Activated T-cell treated with anti-CD3 and anti-CD28 coated beads for 1 hour (primary cell): ENCODE measurements around the gene OBP2A.

Experiments
- DNase-seq: peaks from one replicate; pipeline ENCODE4 v3.0.0-alpha.2; 2020; ENCODE audit warnings: low read depth

OBP2A gene

DNA sequence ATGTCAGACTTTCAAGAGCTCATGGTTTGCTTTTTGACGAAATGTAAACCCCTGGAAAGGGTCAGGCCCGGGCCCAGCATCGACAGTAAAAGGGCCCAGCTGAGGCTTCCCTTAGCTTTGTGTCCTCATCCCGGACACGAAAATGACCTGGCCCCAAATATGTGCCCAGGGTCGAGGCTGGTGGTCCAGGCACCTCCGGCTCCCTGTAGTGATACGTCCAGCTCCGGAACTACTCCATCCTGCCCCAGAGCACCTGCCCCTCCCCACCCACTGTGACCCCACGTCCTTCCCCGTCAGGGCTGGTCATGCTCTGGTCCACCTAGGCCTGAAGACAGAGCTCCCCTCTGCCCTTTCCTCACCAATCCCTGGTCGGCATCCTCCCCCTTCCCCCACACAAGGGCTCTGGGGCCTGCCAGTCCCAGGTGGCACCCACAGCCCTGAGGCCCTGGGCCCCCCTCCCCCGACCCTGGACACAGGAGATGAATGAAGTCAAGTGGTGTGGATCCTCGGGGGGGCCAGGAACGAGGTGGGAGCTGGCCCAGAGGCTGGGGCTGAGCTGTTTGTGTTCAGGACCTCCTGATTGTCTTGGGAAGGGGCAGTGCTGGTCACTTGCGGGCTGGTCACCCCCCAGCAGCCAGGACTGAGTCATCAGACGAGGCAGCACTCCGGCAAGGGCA is 6.2 kb downstream of the OBP2A start:
- DNase-seq: no peak

DNA sequence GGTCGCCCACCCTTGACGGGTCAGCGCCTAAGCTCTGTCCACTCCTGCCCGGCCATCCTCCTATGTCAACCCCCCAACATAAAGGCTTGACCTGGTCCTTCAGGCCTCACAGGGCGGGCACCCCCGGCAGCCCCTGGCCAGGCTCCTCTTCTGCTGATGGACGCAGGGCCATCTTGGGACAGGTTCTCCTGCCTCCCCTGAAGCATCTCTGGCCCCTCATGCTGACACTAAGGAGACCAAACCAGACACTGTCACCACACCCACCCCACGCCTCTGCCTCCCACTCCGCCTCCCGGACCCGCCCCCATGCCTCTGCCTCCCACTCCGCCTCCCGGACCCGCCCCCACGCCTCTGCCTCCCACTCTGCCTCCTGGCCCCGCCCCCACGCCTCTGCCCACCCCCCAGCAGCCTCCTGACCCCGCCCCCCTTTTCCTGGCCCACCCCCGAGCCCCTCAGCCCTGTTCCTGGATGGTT is 6.8 kb downstream of the OBP2A start:
- DNase-seq: no peak

DNA sequence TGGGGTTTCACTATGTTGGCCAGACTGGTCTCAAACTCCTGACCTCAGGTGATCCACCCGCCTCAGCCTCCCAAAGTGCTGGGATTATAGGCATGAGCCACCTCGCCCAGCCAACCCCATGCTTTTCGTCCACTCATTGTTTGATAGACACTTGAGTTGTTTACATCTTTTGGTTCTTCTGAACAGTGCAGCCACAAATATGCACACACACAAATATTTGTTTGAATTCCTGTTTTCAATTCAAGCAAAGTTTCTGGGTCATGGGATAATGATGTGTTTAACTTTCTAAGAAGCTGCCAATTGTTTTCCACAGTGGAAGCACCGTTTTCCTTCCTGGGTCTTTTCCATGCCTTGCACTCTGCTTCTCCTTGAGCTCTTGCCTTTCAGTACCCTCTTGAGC is 8.8 kb downstream of the OBP2A start:
- DNase-seq: no peak

DNA sequence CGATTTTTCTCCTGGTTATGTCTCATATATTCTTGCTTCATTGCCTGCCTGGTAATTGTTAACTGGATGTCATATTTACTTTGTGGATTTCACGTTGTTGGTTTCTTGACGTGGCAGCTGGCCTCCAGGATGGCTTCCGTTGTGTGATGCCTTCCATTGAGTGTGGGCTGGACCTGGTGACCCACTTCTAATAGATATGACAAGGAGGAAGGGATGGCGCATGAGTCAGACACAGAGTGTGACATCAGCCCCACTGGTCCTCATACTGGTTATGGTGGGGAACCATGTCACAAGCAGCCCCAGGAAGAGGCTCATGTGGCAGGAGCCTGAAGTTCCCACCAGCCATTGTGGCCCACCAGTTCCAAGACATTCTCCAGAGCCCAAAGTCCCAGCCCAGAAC is 9.3 kb downstream of the OBP2A start:
- no peak for DNase-seq

DNA sequence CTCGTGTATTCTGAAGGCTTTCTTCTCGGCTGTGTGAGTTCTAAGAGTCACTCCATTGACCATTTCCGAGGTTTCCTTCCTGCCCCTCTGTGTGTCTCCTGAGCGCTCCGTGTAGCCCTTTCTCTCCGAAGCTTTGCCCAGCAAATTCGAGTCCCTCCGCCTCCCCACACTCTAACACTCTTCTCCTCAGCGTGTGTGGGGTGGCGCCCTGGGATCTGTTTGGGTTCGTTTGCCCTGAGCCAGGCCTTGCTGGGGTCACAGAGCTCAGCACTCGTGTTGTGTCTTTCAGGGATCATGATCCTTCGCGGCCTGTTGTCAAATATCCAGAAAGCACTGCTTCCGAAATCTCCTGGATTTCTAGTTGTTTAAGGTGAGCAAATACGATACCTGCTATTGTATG is 10.0 kb downstream of the OBP2A start:
- no peak for DNase-seq

DNA sequence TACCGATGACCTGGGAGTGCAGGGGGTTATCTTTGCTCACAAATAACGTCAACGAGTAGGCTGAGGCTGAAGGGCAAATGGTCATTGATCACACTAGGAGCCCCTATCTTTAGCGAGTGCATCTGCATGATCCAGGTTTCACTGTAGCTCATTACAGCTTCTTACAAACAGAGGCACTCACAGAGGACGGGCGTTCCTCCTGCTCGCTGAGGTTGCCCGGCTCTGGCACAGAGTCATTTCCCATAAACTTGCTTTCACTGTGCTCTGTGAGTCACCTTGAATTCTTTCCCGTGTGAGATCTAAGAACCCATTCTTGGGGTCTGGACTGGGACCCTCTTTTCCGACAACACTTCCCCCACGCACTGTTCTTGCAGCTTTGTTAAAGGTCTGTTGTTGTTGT is 13.7 kb downstream of the OBP2A start:
- no peak for DNase-seq

DNA sequence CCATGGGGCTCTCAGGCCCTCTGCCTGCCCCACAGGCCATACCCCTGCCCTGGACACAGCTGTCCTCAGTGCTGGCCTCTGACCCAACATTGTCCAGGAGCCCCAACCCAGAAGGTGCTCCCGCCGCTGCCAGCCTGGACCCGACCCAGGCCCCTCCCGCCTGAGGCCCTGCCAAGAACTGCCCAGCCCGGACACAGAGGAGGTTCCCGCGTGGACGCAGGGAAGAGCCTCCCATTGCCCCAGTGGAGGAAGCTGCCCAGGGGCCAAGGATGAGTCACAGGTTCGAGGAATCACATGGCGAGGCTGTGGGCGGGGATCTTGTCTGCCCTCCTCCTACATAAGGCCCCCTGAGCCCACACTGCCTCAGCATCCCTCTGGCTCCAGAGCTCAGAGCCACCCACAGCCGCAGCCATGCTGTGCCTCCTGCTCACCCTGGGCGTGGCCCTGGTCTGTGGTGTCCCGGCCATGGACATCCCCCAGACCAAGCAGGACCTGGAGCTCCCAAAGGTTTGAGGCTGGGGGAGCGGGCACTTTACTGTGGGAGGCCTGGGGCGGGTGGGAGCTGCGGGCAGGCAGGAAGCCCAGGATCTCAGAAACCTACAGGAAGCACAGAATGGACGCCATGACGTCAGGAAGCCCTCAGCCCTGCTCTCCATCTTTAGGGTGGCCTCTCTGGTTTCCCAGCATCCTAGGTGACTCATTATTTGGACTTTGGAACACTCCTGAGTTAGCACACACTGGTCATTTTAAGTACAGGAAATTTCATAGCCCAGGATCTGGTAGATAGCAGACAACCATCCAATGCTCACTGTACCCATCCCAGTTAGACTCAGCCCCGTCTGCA is 15.7 kb downstream of the OBP2A start, which contains the start of gene PAEP:
PAEP (plus strand) TSS at position 366 of the 844 bp plus-strand sequence.
- no peak for DNase-seq

DNA sequence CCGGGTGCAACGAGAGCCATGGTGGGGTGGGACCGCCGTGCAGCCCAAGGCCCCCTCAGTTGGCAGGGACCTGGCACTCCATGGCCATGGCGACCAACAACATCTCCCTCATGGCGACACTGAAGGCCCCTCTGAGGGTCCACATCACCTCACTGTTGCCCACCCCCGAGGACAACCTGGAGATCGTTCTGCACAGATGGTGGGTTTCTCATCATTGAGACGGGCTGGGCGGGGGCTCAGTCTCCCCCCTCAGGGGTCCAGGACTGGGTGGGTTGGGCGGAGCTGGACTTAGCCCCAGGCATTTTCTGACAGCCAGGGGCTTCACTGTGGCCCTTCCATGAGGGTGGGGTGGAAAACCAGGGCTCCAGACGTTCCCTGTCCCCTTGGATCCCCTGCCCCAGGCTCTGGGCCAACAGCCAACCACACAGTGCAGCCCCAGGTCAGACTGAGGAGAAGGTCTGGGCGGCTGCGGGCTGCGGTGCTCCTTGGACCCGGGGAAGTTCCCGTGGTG is 16.4 kb downstream of the OBP2A start:
- DNase-seq: no peak

DNA sequence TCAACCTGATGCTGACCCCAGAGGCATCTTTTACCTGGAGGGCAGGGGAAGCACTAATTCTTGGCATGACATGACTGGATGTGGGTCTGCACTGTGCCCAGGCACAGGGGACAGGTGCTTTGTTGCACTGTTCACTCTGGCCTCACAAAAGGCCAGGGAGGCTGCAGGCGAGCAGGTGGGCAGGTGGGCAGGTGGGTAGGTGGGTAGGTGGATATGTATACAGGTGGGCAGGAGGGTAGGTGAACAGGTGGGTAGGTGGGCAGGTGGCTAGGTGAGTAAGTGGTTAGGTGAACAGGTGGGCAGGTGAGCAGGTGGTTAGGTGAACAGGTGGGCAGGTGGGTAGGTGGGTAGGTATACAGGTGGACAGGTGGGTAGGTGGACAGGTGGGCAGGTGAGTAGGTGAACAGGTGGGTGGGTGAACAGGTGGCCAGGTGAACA is 17.1 kb downstream of the OBP2A start:
- DNase-seq: no peak

DNA sequence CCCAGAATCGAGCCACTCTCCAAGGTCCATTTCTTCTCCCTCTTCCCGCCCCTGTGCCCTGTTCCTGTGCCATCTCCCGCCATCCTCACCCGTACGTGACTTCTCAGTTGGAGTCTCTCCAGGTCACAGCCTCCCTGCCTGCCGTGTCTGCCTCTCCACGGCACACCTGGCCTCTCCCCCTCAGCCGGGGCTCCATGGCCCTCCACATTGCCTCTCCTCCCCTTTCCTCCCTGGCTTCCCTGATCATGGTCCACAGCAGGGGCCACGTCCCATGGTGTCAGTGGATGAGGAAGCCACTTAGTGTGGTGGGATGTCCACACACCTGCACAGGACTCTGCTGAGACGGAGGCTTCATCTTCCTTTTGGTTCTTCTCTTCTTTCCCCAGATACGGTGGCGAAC is 17.9 kb downstream of the OBP2A start:
- no peak for DNase-seq

DNA sequence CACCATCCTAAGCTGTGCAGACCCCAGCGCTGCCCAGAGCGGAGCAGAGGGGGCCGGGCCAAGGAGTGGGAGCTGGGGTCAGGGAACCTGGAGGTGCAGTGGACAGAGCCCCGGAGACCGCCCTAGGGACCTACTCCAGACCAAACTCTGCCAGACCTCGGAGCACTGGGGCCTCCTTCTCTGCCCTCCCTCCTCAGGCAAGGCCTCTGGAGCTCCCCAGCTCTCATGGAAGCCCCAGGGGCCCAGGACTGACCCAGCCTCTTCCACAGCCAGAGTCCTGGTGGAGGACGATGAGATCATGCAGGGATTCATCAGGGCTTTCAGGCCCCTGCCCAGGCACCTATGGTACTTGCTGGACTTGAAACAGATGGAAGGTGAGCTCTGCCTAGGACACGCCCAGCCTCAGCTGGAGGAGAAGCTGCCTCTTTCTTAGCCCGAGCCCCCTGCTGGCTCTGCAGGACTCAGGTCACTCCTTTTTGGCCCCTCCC is 19.3 kb downstream of the OBP2A start:
- no peak for DNase-seq

DNA sequence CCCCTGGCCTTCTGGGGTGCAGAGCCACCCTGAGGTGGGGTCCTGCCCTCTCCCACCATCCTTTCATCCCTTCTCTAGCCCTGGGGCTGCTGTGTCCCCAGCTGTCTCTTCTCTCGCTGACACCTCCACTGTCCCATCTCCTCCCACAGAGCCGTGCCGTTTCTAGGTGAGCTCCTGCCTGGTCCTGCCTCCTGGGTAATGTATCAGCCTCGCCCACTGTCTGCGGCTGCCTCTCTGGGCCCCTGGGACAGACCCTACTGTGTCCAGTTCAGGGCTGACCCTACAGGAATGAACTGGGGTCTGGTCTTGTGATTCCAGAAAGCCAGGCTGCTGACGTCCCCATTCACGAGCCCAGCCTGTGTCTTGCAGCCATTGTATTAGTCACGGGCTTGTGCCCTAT is 19.7 kb downstream of the OBP2A start:
- no peak for DNase-seq

DNA sequence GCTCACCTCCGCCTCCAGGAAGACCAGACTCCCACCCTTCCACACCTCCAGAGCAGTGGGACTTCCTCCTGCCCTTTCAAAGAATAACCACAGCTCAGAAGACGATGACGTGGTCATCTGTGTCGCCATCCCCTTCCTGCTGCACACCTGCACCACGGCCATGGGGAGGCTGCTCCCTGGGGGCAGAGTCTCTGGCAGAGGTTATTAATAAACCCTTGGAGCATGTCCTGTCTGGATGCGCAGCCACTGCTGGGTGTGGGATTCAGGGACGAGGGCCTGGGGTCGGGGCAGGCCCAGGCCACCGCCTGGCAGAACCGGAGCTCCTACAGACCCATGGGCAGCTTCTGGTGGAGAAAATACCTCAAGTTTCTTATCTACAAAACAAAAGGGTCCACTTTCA is 20.6 kb downstream of the OBP2A start:
- DNase-seq: no peak

DNA sequence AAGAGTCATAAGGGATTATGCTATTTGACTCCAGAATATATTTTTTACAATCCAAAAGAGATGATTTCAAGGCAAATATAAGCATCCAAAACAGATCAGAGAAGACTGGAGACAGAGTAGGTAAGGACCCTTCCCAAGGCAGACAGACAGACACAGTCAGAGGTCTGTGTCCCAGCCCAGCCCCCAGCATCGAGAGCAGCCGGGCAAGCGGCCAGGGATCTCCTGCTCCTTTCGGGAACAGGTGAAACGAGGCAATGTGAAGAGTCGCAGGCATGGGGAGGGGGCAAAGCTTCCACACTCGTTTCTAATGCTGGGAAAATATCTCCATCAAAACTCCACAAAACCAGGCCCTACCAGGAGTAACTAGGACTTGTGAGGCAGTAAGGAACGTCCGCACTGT is 21.4 kb downstream of the OBP2A start:
- no peak for DNase-seq

DNA sequence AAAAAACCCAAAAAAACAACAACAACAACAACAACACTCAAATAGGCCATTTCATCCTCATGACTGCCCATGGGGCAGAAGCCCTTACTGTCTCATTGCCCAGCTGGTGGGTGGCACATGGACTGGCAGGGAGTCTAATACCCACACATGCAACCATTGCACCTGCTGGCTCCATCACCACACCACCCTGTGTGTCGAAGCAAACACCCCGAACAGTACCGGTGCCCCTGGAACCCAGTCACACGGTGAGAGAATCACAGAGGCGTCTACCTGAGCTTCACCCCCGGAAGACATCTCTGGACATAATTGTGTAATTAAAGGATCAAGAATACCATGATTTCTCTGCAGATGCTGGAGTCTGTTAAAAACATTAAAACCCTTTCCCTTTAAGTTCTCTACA is 22.1 kb downstream of the OBP2A start:
- DNase-seq: no peak

DNA sequence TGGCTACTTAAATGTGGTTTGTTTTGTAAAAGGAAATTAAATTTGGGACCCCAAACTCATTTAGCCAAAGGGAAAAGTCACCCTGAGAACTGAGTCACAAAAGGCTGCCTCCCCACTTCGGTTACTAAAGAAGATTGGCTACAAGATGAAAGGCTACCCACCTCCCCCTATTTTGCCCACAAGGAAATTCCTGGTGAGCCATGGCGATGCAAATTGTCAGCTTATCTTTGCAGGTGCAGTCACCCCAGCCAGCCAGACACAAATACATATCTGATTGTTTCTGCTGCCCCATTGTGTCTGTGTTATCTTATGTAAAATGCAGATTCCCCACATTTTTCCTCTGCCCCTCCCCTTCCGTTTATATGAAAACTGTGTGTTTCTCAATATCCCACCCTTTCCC is 24.5 kb downstream of the OBP2A start:
- DNase-seq: no peak

DNA sequence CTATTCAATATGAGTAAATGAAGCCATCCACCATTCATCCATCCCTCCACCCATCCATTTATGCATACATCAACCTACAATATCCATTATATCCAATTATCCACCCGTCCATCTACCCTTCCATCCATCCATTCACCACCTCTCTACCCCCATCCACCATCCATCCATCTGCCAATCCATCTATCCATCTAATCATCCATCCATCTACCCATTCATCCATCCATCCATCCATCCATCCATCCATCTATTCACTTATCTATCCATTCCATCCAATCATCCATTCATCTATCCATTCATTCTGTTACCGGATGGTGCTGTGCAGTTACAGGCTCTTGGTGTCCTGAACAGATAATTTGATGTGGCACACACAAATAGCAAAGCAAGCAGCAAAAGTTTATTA is 26.3 kb downstream of the OBP2A start:
- no peak for DNase-seq

DNA sequence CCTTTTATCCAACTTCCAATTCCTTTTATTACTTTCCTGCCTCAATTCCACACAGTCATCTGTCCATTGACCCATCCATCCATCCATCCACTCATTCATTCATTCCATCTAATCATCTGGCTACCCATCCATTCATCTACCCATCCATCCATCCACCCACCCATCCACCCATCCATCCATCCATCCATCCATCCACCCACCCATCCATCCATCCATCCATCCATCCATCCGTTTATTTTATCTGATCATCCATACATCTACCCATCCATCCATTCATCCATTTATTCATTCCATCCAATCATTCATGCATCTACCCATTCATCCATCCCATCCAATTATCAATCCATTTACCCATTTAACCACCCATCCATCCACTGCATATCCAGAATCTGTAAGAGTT is 27.2 kb downstream of the OBP2A start:
- no peak for DNase-seq

DNA sequence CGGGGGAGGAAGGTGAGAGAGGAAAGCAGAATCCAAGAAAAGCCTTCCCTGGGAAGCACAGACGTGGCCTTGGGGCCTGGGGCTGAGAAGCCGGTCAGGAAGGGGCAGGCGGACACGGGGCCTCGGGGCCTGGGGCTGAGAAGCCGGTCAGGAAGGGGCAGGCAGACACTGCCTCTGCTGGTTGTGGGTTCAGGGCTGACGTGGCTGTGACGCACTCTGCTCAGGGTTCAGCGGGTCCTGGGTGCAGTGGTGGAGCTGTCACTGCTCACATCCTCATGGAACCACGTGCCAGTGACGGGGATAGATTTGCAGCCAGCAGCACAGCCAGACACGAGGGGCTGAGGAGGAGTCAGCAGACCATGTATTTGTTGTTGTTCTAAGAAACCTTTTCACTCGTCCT is 28.4 kb downstream of the OBP2A start:
- no peak for DNase-seq

DNA sequence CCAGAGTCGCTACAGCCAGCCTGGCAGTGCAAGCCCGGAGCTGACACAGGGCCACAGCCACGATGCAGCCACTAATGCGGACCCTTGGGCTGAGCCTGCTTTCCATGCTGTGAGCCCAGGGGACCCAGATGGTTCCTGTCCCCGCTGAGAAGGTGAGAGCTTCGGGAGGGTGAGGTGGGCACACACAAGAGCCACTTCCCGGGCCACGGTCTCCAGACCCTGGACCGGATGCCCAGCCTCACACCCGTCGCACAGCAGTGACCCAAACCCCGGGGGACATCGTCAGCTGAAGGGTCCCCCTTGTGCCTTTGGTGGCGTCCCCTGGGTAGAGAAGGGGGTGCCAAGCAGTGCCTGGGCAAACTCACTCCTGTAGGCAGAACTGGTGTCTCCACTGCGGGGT is 29.0 kb downstream of the OBP2A start:
- no peak for DNase-seq

DNA sequence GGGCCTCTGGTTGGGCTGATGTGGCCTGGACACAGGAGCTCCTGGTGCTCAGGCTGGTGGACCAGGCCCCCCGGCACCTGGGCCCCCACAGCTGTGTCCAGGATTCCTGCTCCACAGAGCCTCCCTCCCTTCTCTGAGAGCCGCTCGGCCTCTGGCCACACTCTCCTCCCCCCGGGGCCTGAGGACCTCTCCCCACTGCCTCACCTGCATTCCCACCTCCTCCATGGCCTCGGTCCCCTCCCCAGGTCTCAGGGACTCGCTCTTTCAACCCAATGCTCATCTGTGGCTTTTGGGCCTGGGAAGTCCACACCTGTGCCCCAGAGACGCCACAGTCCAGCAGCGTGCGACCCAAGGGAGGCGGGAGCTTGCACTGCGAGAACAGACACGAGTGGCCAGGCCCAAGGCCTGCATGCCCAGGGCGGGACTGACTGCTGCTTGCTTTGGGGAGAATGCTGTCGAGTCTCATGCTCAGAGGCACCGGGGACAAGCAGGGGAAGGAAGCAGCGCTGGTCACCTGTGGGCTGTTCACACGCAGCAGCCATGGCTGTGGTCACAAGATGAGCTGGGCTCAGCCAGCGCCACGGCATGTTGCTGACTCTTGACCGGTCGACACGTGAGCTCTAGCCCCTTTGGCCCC is 30.2 kb downstream of the OBP2A start:
- DNase-seq: no peak

DNA sequence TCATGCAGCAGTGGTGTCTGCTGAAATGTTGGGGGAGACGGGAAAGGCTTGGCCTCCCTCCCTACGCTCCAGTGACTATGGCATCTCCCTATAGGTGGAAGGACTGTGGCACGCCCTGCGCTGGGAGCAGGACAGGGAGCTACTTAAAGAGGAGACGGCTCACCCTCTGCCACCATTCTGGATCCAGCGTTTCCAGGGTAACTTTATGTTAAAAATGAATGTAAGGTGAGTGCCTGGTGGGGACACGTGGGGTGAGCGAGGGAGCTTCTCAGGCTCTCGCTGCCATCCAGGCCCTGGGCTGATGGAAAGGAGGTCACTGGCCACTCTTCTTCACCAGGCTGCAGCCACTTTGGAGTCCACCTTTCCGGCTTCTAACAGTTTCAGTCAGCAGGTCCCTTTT is 31.3 kb downstream of the OBP2A start:
- DNase-seq: no peak

DNA sequence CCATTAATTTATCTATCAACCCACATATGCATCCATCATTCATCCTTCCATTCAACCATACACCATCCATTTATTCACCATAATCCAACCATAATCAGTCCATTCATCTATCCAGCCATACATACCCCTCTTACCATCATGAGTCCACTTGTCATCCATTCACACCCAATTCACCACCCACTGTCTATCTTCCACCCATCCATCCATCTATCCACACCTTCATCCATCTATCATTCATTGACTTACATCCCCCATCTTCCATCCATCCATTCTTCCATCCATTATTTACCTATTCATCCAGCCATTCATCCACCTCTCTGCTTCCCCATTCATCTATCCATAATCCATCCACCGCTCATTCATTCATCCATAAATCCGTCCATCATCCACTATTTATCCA is 33.4 kb downstream of the OBP2A start:
- no peak for DNase-seq
